ENCODE results near the gene RIPOR2.
"Not testable (repeated sequence)": the region's sequence is repeated elsewhere in the genome, so short reads cannot be mapped to it uniquely, and the experiment has no call there.

RIPOR2 gene

GRCh38 chr6:24802271-24803059 is 133.3 kb downstream of the RIPOR2 start:
- peak; percentile 26 for DNase-seq (ENCODE audit: low spot score)

- no peak for DNase-seq (ENCODE audit: low spot score)
Measured at GRCh38 chr6:24799541-24799915, 136.2 kb downstream of the RIPOR2 start.

GRCh38 chr6:24798740-24799540 is 136.8 kb downstream of the RIPOR2 start, which contains the start of gene ARMH2:
Gene ARMH2 (minus strand): TSS chr6:24798917. CDS start chr6:24798857, 60 bp downstream.
- no peak for DNase-seq (ENCODE audit: low spot score)

- no peak for DNase-seq (ENCODE audit: low spot score)
Measured at GRCh38 chr6:24797596-24798216, 138.1 kb downstream of the RIPOR2 start.

GRCh38 chr6:24796616-24797290 is 139.0 kb downstream of the RIPOR2 start:
- DNase-seq (ENCODE audit: low spot score): no peak

GRCh38 chr6:24795106-24795505 is 140.7 kb downstream of the RIPOR2 start:
- DNase-seq (ENCODE audit: low spot score): no peak

GRCh38 chr6:24788031-24788665 is 147.6 kb downstream of the RIPOR2 start:
- DNase-seq (ENCODE audit: low spot score): no peak

- no peak for DNase-seq (ENCODE audit: low spot score)
Measured at GRCh38 chr6:24780206-24780605, 155.6 kb downstream of the RIPOR2 start.

GRCh38 chr6:24779416-24780016 is 156.2 kb downstream of the RIPOR2 start:
- peak; percentile 32 for DNase-seq (ENCODE audit: low spot score)

- no peak for DNase-seq (ENCODE audit: low spot score)
Measured at GRCh38 chr6:24778878-24779277, 156.9 kb downstream of the RIPOR2 start.

- no peak for DNase-seq (ENCODE audit: low spot score)
Measured at GRCh38 chr6:24778121-24778520, 157.6 kb downstream of the RIPOR2 start.

- no peak for DNase-seq (ENCODE audit: low spot score)
Measured at GRCh38 chr6:24777227-24777626, 158.5 kb downstream of the RIPOR2 start.

- no peak for DNase-seq (ENCODE audit: low spot score)
Measured at GRCh38 chr6:24775520-24776058, 160.2 kb downstream of the RIPOR2 start.

- peak; percentile 96 for DNase-seq (ENCODE audit: low spot score)
Measured at GRCh38 chr6:24774696-24775519, 160.9 kb downstream of the RIPOR2 start, which contains the start of gene GMNN. Gene GMNN (plus strand): TSS chr6:24774937. CDS start chr6:24777247, 2,310 bp downstream.

- DNase-seq (ENCODE audit: low spot score): no peak
Measured at GRCh38 chr6:24768361-24768760, 167.4 kb downstream of the RIPOR2 start.

- peak; percentile 52 for DNase-seq (ENCODE audit: low spot score)
Measured at GRCh38 chr6:24766680-24767462, 168.9 kb downstream of the RIPOR2 start.

GRCh38 chr6:24765968-24766367 is 169.8 kb downstream of the RIPOR2 start:
- DNase-seq (ENCODE audit: low spot score): not testable (repeated sequence)

- not testable (repeated sequence) for DNase-seq (ENCODE audit: low spot score)
Measured at GRCh38 chr6:24764833-24765828, 170.6 kb downstream of the RIPOR2 start.

Measured in LoVo (cell line).